A549 (cell line): Measurements from ENCODE around the gene ST3GAL6.

Source experiments
- BHLHE40 ChIP-seq: IDR thresholded peaks from 2 replicates; pipeline ENCODE4 v1.6.1; 2012; ENCODE audit warnings: low read depth, low read length, inconsistent platforms
- CBX8 ChIP-seq: fragments of 200-600 bp; sonication (generic); IDR thresholded peaks from 2 replicates; pipeline ENCODE4 v1.6.1; 2016
- EP300 ChIP-seq, 2 experiments: fragments of >200 bp; sonication (Bioruptor Twin); formaldehyde crosslinking; IDR thresholded peaks; 2 replicates in 1 of 2; 3 replicates in 1 of 2; pipeline ENCODE4 v1.6.1; 2016 to 2017
- ESRRA ChIP-seq: fragments of 150-350 bp; IDR thresholded peaks from 2 replicates; pipeline ENCODE4 v1.6.1; 2014; ENCODE audit warnings: mild to moderate bottlenecking, low read length, borderline replicate concordance
- GATA3 ChIP-seq: IDR thresholded peaks from 2 replicates; pipeline ENCODE4 v1.6.1; 2012; ENCODE audit warnings: borderline replicate concordance
- KDM1A ChIP-seq: fragments of 200-600 bp; sonication (generic); IDR thresholded peaks from 2 replicates; pipeline ENCODE4 v1.6.1; 2016; ENCODE audit warnings: low read depth, mild to moderate bottlenecking
- MAX ChIP-seq: IDR thresholded peaks from 2 replicates; pipeline ENCODE4 v1.6.1; 2012
- MYC ChIP-seq: IDR thresholded peaks from 2 replicates; pipeline ENCODE4 v1.6.1; 2012; ENCODE audit warnings: mild to moderate bottlenecking, inconsistent platforms, low read length, improper control_type of control experiment, borderline replicate concordance
- PBX3 ChIP-seq: IDR thresholded peaks from 2 replicates; pipeline ENCODE4 v1.6.1; 2012
- POLR2A ChIP-seq: IDR thresholded peaks from 2 replicates; pipeline ENCODE4 v1.6.1; 2012; ENCODE audit warnings: mild to moderate bottlenecking, low read length
- REST ChIP-seq: fragments of 200-600 bp; sonication (generic); IDR thresholded peaks from 2 replicates; pipeline ENCODE4 v1.6.1; 2016; ENCODE audit warnings: antibody characterized with exemption, mild to moderate bottlenecking, moderate library complexity
- SMC3 ChIP-seq: fragments of >200 bp; sonication (Bioruptor Twin); formaldehyde crosslinking; IDR thresholded peaks from 3 replicates; pipeline ENCODE4 v1.6.1; 2018; ENCODE audit warnings: inconsistent platforms
- ZFP36 ChIP-seq: fragments of 450-650 bp; IDR thresholded peaks from 2 replicates; pipeline ENCODE4 v1.6.1; 2014; ENCODE audit warnings: borderline replicate concordance; ENCODE audit not compliant: partially characterized antibody
- TF ChIP-seq, protein P1 (sequence below): fragments of >200 bp; sonication (Bioruptor Twin); formaldehyde crosslinking; IDR thresholded peaks from 3 replicates; pipeline ENCODE4 v1.5.1; 2016

DNA sequence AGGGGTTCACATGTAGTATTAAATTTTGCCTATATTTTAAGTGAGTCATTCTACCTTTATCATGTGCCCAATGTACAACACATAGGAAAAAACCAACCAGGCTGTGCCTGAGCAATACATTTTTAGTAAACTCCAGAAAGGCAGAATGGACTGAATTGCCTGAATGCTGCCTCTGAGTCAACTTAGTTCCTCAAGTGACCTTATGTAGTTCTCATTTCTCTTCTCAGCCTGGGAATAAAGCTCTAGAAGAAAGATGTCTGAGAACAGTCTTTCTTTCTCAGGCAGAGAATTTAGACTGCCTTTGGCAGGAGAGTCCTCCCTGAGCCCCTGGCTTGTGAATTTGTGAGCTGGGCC is 13.0 kb downstream of the ST3GAL6 start:
- TF ChIP-seq, protein P1, sequence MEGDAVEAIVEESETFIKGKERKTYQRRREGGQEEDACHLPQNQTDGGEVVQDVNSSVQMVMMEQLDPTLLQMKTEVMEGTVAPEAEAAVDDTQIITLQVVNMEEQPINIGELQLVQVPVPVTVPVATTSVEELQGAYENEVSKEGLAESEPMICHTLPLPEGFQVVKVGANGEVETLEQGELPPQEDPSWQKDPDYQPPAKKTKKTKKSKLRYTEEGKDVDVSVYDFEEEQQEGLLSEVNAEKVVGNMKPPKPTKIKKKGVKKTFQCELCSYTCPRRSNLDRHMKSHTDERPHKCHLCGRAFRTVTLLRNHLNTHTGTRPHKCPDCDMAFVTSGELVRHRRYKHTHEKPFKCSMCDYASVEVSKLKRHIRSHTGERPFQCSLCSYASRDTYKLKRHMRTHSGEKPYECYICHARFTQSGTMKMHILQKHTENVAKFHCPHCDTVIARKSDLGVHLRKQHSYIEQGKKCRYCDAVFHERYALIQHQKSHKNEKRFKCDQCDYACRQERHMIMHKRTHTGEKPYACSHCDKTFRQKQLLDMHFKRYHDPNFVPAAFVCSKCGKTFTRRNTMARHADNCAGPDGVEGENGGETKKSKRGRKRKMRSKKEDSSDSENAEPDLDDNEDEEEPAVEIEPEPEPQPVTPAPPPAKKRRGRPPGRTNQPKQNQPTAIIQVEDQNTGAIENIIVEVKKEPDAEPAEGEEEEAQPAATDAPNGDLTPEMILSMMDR: no peak
- TF ChIP-seq MAX: no peak
- no peak for TF ChIP-seq POLR2A
- TF ChIP-seq MYC: no peak
- no peak for TF ChIP-seq CBX8
- no peak for TF ChIP-seq EP300 (IDR thresholded peaks at IDR 0.05)
- TF ChIP-seq SMC3: no peak
- no peak for TF ChIP-seq KDM1A
- TF ChIP-seq REST: no peak
- no peak for TF ChIP-seq ZFP36
- TF ChIP-seq PBX3: no peak
- TF ChIP-seq ESRRA: no peak
- TF ChIP-seq BHLHE40: no peak
- TF ChIP-seq GATA3: no peak
